ENCODE measurements around the gene CTSZ.

DNA sequence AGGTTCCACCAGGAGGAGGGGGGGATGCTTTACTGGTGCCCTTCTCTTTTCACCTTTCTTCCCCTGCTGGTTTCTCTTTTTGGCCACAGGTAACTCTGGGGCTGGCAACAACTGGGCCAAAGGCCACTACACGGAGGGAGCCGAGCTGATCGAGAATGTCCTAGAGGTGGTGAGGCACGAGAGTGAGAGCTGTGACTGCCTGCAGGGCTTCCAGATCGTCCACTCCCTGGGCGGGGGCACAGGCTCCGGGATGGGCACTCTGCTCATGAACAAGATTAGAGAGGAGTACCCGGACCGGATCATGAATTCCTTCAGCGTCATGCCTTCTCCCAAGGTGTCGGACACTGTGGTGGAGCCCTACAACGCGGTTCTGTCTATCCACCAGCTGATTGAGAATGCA lies 16.6 kb upstream of the CTSZ start:
- TF ChIP-seq POLR2A (IDR thresholded peaks at IDR 0.05), result no peak
- TF ChIP-seq, protein P1, sequence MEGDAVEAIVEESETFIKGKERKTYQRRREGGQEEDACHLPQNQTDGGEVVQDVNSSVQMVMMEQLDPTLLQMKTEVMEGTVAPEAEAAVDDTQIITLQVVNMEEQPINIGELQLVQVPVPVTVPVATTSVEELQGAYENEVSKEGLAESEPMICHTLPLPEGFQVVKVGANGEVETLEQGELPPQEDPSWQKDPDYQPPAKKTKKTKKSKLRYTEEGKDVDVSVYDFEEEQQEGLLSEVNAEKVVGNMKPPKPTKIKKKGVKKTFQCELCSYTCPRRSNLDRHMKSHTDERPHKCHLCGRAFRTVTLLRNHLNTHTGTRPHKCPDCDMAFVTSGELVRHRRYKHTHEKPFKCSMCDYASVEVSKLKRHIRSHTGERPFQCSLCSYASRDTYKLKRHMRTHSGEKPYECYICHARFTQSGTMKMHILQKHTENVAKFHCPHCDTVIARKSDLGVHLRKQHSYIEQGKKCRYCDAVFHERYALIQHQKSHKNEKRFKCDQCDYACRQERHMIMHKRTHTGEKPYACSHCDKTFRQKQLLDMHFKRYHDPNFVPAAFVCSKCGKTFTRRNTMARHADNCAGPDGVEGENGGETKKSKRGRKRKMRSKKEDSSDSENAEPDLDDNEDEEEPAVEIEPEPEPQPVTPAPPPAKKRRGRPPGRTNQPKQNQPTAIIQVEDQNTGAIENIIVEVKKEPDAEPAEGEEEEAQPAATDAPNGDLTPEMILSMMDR (IDR thresholded peaks at IDR 0.05), result no peak
